Measurements from ENCODE around the gene AP4B1.

- TF ChIP-seq, protein P1, sequence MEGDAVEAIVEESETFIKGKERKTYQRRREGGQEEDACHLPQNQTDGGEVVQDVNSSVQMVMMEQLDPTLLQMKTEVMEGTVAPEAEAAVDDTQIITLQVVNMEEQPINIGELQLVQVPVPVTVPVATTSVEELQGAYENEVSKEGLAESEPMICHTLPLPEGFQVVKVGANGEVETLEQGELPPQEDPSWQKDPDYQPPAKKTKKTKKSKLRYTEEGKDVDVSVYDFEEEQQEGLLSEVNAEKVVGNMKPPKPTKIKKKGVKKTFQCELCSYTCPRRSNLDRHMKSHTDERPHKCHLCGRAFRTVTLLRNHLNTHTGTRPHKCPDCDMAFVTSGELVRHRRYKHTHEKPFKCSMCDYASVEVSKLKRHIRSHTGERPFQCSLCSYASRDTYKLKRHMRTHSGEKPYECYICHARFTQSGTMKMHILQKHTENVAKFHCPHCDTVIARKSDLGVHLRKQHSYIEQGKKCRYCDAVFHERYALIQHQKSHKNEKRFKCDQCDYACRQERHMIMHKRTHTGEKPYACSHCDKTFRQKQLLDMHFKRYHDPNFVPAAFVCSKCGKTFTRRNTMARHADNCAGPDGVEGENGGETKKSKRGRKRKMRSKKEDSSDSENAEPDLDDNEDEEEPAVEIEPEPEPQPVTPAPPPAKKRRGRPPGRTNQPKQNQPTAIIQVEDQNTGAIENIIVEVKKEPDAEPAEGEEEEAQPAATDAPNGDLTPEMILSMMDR (IDR thresholded peaks at IDR 0.05; ENCODE audit: low read depth, low read length), result no peak
- TF ChIP-seq EZH2phosphoT487 (IDR thresholded peaks at IDR 0.05; ENCODE audit: low read depth), result no peak
Measured at GRCh38 chr1:113881661-113882060, 22.9 kb downstream of the AP4B1 start.

All from OCI-LY3 (cell line).